ENCODE measurements around the gene ARMC9.

DNA sequence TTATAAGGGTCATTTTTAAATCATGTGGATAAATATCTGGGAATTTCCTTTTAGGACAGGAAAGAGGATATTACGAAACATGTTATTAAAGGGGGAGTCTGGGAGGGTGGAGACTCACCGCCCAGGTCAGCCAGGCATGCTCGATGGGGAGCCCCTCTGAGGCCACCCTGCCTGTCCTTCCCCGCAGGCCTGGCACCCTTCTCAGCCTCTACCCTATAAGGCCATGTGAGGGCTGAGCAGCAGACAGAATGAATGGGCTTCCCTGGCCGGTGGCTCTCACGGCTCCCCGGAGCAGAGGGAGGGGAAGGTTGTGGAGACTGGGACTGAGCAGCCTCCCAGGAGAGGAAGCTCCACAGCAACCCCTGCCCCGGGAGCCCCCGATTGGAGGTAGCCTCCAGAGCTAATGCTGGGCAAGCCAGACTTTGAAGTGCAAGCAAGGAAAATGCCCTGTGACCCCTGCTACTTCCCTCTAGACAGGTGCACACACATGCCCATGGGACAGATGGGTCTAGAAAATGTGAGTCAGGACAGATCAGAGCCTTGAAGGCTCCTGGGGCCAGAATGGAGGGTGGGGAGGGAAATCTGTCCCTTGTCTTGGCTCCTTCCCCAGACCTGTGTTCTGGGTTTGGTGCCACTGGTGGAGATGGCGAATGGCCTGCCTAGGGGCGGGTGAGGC lies 13.2 kb upstream of the ARMC9 start:
- TF ChIP-seq, protein P1, sequence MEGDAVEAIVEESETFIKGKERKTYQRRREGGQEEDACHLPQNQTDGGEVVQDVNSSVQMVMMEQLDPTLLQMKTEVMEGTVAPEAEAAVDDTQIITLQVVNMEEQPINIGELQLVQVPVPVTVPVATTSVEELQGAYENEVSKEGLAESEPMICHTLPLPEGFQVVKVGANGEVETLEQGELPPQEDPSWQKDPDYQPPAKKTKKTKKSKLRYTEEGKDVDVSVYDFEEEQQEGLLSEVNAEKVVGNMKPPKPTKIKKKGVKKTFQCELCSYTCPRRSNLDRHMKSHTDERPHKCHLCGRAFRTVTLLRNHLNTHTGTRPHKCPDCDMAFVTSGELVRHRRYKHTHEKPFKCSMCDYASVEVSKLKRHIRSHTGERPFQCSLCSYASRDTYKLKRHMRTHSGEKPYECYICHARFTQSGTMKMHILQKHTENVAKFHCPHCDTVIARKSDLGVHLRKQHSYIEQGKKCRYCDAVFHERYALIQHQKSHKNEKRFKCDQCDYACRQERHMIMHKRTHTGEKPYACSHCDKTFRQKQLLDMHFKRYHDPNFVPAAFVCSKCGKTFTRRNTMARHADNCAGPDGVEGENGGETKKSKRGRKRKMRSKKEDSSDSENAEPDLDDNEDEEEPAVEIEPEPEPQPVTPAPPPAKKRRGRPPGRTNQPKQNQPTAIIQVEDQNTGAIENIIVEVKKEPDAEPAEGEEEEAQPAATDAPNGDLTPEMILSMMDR (IDR thresholded peaks at IDR 0.05): no peak
- TF ChIP-seq POLR2AphosphoS5 (IDR thresholded peaks at IDR 0.05): no peak
- no peak for TF ChIP-seq POLR2A (IDR thresholded peaks at IDR 0.05)
